T1000 (cell line): ENCODE data around the gene RNGTT.
"Not testable (repeated sequence)": the region's sequence is repeated elsewhere in the genome, so short reads cannot be mapped to it uniquely, and the experiment has no call there.

Source experiments
- DNase-seq: peaks from one replicate; lab custom pipeline; 2025; ENCODE audit warnings: mixed read lengths; lab: John Stamatoyannopoulos, UW

RNGTT gene

DNA sequence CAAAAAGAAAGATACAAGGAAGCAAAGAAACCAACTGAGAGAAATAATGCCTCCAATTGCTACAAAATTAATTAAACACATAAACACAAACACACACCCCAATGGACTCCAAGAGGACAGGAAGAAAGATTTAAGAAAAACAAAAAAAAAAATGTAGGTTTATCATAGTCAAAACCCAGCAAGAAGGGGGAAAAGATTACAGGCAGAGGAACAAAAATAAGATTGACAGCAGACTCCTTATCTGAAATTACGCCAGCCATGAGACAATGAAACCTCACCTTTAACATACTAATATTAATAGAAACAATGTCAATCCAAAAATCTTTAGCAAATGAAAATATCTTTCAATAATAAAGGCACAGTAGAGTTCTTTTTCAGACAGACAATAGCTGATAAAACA lies 155.8 kb downstream of the RNGTT start:
- no peak for DNase-seq

GRCh38 chr6:88806728-88807127 lies 156.7 kb downstream of the RNGTT start:
- DNase-seq, result no peak

- no peak for DNase-seq
These were observed 158.7 kb downstream of the RNGTT start for GRCh38 chr6:88804701-88805100.

DNA sequence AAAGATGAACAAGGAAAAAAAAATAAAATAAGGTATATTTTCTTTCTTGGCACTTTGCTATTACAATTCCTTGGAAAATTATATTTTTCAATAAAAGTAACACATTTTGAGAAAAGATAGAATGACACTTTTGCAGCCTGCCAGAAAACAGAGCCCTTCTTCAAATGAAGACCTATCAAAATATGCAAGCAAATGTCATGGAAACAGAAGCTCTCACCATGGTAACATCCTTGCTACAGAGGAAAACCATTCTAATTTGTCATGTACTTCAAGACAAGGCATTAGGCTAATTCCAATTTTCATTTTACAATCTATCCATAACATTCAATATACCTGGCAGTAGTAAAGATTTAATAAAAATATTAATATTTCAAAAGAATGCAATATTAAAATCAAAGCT lies 177.9 kb downstream of the RNGTT start:
- no peak for DNase-seq

DNA sequence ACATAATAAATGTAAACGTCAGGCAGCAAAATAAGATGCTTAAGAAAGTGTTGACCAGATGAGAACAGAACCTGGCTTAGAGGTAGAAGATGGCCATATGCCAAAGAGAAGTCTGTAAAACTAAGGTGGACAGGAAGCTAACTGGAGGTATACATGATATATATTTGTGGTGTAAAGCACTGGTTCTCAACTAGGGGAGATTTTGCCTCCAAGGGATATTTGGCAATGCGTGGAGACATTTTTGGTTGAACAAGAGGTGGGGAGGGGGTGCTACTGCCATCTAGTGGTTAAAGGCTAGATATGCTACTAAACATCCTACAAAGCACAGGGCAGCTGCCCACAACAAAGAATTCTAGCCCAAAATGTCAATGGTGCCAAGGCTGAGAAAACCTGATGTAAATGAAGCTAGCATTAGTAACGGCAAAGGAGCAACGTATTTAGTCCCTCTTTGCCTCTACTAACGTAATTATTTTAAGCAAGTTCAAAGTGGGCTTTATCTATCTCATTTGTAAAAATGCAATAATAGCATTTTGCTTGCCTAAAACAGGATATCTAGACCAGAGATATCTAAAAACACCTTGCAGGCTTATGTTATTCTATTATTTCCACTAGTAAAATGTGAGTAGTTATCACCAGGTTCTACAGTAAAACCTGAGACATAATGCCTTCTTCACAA lies 182.6 kb downstream of the RNGTT start:
- peak; percentile 20 for DNase-seq

GRCh38 chr6:88775866-88776571 lies 187.4 kb downstream of the RNGTT start:
- DNase-seq, result no peak

- not testable (repeated sequence) for DNase-seq
These were observed 195.3 kb downstream of the RNGTT start for GRCh38 chr6:88768114-88768513.

- DNase-seq, result no peak
These were observed 199.3 kb downstream of the RNGTT start for GRCh38 chr6:88764081-88764480.

DNA sequence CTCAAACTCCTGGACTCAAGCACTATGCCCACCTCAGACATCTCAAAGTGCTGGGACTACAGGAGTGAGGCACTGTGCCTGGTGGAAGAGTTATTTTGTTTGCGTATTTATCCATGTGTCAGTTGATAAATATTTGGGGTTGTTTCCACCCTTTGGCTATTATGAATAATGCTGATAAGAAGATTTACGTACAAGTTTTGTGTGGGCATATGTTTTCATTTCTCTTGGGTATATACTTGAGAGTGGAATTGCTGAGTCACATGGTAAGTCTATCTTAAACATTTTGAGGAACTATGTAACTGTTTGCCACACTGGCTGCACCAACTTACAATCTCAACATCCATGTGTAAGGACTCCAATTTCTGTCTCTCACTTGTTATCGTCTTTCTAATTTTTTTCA lies 200.3 kb downstream of the RNGTT start:
- DNase-seq, result no peak

GRCh38 chr6:88761237-88762031 lies 202.0 kb downstream of the RNGTT start:
- DNase-seq, result no peak

- no peak for DNase-seq
These were observed 203.3 kb downstream of the RNGTT start for GRCh38 chr6:88760091-88760490.

- DNase-seq, result no peak
These were observed 212.5 kb downstream of the RNGTT start for GRCh38 chr6:88750936-88751335.

GRCh38 chr6:88749849-88750248 lies 213.6 kb downstream of the RNGTT start:
- DNase-seq, result no peak

- no peak for DNase-seq
These were observed 215.3 kb downstream of the RNGTT start for GRCh38 chr6:88748141-88748540.

DNA sequence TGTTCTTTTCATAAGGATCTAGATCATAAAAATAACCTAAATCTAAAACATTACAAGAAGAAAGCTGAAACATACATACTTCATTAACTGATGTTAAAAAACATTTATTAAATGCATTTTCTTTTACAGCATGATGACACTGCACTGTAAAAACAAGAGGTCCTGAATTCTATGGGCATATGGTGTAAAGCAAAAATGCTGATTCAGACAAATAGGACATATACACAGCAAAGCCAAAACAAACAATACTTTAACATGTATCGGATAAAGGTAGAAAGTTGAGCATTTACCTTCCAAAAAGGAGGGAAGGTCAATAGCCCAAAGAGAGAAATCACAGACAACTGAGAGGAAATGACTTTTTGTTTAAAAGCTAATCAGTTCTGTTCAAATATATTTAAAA lies 221.5 kb downstream of the RNGTT start:
- no peak for DNase-seq

DNA sequence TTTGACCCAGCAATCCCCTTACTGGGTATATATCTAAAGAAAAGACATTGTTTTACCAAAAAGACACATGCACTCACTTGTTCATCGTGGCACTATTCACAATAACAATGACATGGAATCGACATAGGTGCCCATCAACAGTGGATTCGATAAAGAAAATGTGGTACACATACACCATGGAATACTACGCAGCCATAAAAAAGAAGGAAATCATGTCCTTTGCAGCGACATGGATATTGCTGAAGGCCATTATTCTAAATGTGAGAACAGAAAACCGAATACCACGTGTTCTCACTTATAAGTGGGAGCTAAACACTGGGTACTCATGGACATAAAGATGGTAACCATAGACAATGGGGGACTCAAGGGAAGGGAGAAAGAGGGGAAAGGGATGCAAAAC lies 222.3 kb downstream of the RNGTT start:
- no peak for DNase-seq

DNA sequence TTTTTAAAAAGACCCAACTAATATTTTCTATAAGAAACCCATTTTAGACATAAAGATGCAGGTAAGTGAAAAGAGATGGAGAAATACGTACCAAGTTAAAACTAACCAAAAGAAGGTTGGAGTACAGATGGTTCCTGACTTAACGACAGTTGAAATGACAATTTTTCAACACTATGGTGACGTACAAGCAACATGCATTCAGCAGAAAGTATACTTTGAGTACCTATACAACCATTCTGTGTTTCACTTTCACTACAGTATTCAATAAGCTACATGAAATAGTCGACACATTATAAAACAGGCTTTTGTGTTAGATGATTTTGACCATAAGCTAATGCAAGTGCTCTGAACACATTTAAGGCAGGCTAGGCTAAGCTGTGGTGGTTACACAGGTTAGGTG lies 228.9 kb downstream of the RNGTT start:
- DNase-seq, result no peak

DNA sequence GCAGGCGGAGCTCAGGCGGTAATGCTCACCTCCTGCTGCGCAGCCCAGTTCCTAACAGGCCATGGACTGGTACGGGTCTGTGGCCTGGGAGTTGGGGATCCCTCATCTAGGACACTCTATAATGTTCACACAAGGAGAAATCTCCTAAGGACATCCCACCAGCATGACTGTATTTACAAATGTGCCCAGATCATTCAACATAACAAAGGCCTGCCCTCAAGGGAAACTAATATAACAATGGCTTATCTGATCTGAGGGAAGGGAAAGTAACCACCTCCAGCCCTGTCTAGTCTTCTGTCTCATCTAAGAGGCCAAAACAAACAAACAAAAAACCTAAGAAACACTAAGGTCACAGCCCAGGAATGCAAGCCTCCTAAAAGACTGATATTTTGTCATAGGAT lies 232.8 kb downstream of the RNGTT start:
- peak; percentile 4 for DNase-seq

GRCh38 chr6:88728756-88729155 lies 234.7 kb downstream of the RNGTT start:
- DNase-seq, result no peak

DNA sequence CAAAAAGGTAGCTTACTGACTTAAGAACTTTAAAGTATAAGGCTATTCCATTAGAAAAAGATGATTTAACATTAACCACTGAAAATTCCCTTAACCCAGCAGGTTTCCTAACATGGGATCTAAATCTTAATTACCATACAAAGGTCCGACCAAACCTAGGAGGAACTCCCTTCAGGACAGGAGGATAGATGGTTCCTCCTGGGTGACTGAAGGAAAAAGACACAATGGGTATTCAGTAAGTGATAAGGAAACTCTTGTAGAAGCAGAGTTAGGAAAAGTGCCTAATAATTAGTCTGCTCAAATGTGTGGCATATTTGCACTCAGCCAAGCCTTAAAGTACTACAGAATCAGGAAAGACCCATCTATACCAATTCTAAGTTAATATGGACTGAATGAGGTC lies 237.0 kb downstream of the RNGTT start:
- DNase-seq, result not testable (repeated sequence)

GRCh38 chr6:88725111-88725975 lies 238.1 kb downstream of the RNGTT start:
- DNase-seq, result no peak

DNA sequence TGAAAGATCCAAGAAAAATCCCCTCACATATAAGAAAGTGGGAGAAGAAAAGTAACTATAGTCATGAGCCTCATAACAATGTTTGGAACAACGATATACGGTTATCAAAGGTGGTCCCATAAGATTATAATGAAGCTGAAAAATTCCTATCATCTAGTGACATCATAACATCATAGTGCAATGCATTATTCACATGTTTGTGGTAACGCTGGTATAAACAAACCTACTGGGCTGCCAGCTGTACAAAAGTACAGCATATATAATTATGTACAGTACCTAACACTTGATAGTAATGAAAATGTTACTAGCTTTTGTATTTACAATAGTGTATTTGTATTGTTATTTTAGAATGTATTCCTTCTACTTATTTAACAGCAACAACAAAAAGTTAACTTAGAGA lies 240.7 kb downstream of the RNGTT start:
- no peak for DNase-seq
